ENCODE results near the gene PRUNE1. TPM values are rescaled to one million over a fixed set of nuclear protein-coding genes. Genes with fewer than 3 reads are reported as not detected.

PRUNE1 gene
- total RNA-seq, 2 donors from 2014 or later: 18.1 to 20.1 TPM

DNA sequence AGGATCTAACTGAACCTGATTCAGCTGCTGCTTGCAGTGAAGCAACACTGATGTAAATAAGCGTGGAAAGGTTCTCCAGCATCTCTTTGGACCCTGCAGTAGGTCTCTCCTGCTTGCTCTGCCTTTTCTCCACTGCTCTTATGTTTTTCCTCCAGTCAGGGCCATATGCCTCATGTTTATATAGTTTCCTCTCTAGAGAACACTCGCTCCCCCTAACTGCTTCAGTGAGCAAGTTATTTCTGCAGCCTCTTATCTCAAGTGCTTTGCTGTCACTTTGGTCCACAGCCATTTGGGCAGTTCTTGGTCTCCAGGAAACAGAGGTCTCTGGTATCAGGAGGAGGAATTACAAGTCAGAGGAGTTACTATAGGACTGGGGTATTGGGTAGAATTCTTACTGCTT lies 5.3 kb downstream of the PRUNE1 start:
- H3K36me3 Mint-ChIP-seq (ENCODE audit: insufficient read depth in 2 of 2): peaks cover under 1 to 5% of the 10 kb centered on the region in 2 donors
- no peak for DNase-seq
- no peak for ATAC-seq (replicated peaks in 1 of 2)
- H3K4me3 Mint-ChIP-seq: no peak overlapping the region
- H3K27me3 Mint-ChIP-seq (ENCODE audit: low read depth): no peaks in the 10 kb centered on the region
- no peaks in the 10 kb centered on the region for H3K9me3 Mint-ChIP-seq
- H3K4me1 Mint-ChIP-seq (ENCODE audit: low read depth): peaks cover 35% of the 10 kb centered on the region
- H3K27ac Mint-ChIP-seq: no peak overlapping the region

DNA sequence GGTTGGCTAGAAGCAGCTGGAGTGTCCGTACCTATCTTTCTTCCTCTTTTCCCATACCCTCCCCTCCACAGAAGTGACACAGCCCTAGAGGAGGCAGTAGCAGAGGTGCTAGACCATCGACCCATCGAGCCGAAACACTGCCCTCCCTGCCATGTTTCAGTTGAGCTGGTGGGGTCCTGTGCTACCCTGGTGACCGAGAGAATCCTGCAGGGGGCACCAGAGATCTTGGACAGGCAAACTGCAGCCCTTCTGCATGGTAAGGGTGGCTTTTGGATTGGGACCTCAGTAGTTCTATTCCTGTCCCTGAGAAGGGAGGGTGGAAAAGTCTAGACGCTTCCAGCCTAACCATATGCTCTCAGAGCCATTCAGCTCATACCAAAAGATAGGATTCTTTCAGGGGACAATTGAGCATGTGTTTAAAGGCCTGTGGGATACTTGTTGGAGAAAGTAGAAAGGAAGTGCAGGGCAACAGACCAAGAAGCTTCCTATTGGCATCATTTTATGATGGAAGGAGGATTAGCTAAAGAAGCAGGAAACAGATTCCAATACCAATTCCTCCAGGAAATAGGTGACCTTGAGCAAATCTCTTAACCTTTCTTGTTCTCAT lies 16.4 kb downstream of the PRUNE1 start:
- no peak overlapping the region for H3K27ac Mint-ChIP-seq
- DNase-seq (peak; percentile 86 to 87), ATAC-seq (replicated peaks in 1 of 2) (peak; percentile 96 to 99)
- H3K27me3 Mint-ChIP-seq (ENCODE audit: low read depth): no peaks in the 10 kb centered on the region
- peaks cover 6% of the 10 kb centered on the region for H3K4me1 Mint-ChIP-seq (ENCODE audit: low read depth)
- no peaks in the 10 kb centered on the region for H3K9me3 Mint-ChIP-seq
- H3K36me3 Mint-ChIP-seq (ENCODE audit: insufficient read depth in 2 of 2): peaks cover 2 to 4% of the 10 kb centered on the region in 2 donors
- H3K4me3 Mint-ChIP-seq: peak overlapping the region; percentile 40 to 56

GRCh38 chr1:151026460-151026859 lies 18.2 kb downstream of the PRUNE1 start:
- Mint-ChIP-seq H3K36me3 (ENCODE audit: insufficient read depth in 2 of 2) (peaks cover 2 to 6% of the 10 kb centered on the region in 2 donors), H3K4me3 (no peak overlapping the region), H3K4me1 (ENCODE audit: low read depth) (peaks cover 6% of the 10 kb centered on the region), H3K9me3 (no peaks in the 10 kb centered on the region), H3K27me3 (ENCODE audit: low read depth) (no peaks in the 10 kb centered on the region), H3K27ac (no peak overlapping the region)
- DNase-seq (no peak), ATAC-seq (replicated peaks in 1 of 2) (no peak)

- H3K36me3 Mint-ChIP-seq (ENCODE audit: insufficient read depth in 2 of 2): peaks cover 0 to 10% of the 10 kb centered on the region in 2 donors
Observed at GRCh38 chr1:151032164-151032563, 23.9 kb downstream of the PRUNE1 start.

DNA sequence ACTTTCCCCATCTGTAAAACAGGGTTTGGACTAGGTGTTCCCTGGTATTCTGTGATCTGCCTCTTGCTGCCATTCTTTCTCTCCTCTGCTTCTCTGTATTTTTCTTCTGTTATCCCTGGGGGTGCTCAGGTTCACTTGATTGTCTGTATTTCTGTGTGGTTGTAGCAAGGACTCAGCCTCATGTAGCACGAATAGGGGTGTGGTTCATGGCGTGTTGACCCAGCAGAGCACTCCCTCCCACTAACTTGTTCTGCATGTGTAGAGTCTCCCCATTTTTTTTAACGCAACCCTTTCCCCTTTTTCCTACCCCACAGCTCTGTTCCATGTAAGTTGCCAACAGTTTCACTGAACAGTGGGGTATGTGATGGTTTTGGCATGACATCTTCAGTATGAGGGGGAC lies 26.9 kb downstream of the PRUNE1 start:
- no peak for DNase-seq
- Mint-ChIP-seq H3K9me3 (no peaks in the 10 kb centered on the region), H3K4me1 (ENCODE audit: low read depth) (no peaks in the 10 kb centered on the region), H3K27me3 (ENCODE audit: low read depth) (no peaks in the 10 kb centered on the region), H3K36me3 (ENCODE audit: insufficient read depth in 2 of 2) (peaks cover 0 to 10% of the 10 kb centered on the region in 2 donors), H3K27ac (peak overlapping the region; percentile 34), H3K4me3 (no peak overlapping the region)
- no peak for ATAC-seq (replicated peaks in 1 of 2)

More at GRCh38 chr1:151032164-151032563, 23.9 kb downstream of the PRUNE1 start:
- H3K4me3 Mint-ChIP-seq: no peak overlapping the region
- H3K9me3 Mint-ChIP-seq: no peaks in the 10 kb centered on the region
- H3K27me3 Mint-ChIP-seq (ENCODE audit: low read depth): no peaks in the 10 kb centered on the region
- no peak for DNase-seq
- no peak for ATAC-seq (replicated peaks in 1 of 2)
- H3K4me1 Mint-ChIP-seq (ENCODE audit: low read depth): no peaks in the 10 kb centered on the region
- H3K27ac Mint-ChIP-seq: no peak overlapping the region

GRCh38 chr1:151036356-151036755 lies 28.1 kb downstream of the PRUNE1 start, which contains the start of gene BNIPL:
TSS of gene BNIPL (plus strand) at chr1:151036586. CDS start at chr1:151036726, 140 bp downstream.
- no peak within 1 kb of the TSS for H3K27ac Mint-ChIP-seq
- H3K36me3 Mint-ChIP-seq (ENCODE audit: insufficient read depth in 2 of 2): peaks cover 0 to 8% of the 10 kb centered on the region in 2 donors
- ATAC-seq (replicated peaks in 1 of 2): no peak
- no peaks in the 10 kb centered on the region for H3K9me3 Mint-ChIP-seq
- H3K4me3 Mint-ChIP-seq: no peak within 1 kb of the TSS
- no peaks in the 10 kb centered on the region for H3K4me1 Mint-ChIP-seq (ENCODE audit: low read depth)
- H3K27me3 Mint-ChIP-seq (ENCODE audit: low read depth): no peaks in the 10 kb centered on the region
- no peak for DNase-seq

DNA sequence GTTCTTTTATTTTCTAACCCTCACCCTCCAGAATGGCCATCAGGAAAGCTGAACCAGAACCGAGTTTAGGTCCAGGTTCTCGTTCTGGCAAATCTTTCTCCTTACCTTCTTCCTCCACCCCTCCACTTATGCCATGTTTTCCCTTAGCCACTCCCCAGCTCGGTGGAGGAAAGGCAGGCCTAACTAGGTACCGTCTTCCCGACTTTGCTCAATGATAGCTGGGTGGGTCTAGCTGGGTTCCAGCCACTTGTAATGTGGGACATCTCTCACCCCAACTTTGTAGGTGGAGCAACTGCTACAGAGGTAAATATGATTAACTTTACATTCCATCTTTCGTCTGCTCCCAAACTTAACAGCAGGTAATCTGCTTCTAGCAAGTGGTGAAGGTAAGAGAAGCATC lies 28.8 kb downstream of the PRUNE1 start:
- ATAC-seq (replicated peaks in 1 of 2) (no peak), DNase-seq (no peak)
- H3K9me3 Mint-ChIP-seq: no peaks in the 10 kb centered on the region
- no peaks in the 10 kb centered on the region for H3K4me1 Mint-ChIP-seq (ENCODE audit: low read depth)
- H3K27ac Mint-ChIP-seq: no peak overlapping the region
- H3K36me3 Mint-ChIP-seq (ENCODE audit: insufficient read depth in 2 of 2): peaks cover 0 to 5% of the 10 kb centered on the region in 2 donors
- no peaks in the 10 kb centered on the region for H3K27me3 Mint-ChIP-seq (ENCODE audit: low read depth)
- H3K4me3 Mint-ChIP-seq: no peak overlapping the region

- H3K4me1 Mint-ChIP-seq (ENCODE audit: low read depth): no peaks in the 10 kb centered on the region
- H3K27ac Mint-ChIP-seq: no peak overlapping the region
- DNase-seq (no peak), ATAC-seq (replicated peaks in 1 of 2) (no peak)
- no peaks in the 10 kb centered on the region for H3K9me3 Mint-ChIP-seq
- no peak overlapping the region for H3K4me3 Mint-ChIP-seq
- no peaks in the 10 kb centered on the region for H3K27me3 Mint-ChIP-seq (ENCODE audit: low read depth)
- H3K36me3 Mint-ChIP-seq (ENCODE audit: insufficient read depth in 2 of 2): peaks cover 0 to 1% of the 10 kb centered on the region in 2 donors
Observed at GRCh38 chr1:151039521-151039920, 31.3 kb downstream of the PRUNE1 start.

DNA sequence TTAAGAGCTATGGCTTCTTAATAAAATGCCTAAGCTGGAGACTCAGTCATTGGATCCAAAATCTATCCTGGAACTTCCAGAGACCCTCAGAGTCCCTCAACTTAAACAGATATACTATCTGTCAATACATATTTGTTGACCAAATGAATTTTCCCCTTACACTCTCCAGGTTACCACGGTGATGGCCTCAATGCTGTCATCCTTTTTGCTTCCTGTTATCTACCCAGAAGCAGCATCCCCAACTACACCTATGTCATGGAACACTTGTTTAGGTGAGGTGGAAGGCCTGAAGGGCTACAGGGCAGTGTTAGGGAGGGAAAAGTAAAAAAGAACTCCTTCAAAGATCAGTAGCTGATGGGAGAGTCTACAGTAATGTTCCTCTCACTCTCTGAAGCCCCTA lies 34.9 kb downstream of the PRUNE1 start:
- ATAC-seq (replicated peaks in 1 of 2) (peak in 1 of 2 donors; percentile 28), DNase-seq (no peak)
- peaks cover 13% of the 10 kb centered on the region for H3K4me1 Mint-ChIP-seq (ENCODE audit: low read depth)
- H3K27me3 Mint-ChIP-seq (ENCODE audit: low read depth): no peaks in the 10 kb centered on the region
- H3K9me3 Mint-ChIP-seq: no peaks in the 10 kb centered on the region
- no peaks in the 10 kb centered on the region for H3K36me3 Mint-ChIP-seq (ENCODE audit: insufficient read depth in 2 of 2)
- H3K4me3 Mint-ChIP-seq: no peak overlapping the region
- H3K27ac Mint-ChIP-seq: peak overlapping the region; percentile 44

GRCh38 chr1:151047591-151047924 lies 39.3 kb downstream of the PRUNE1 start, which contains the start of gene C1orf56:
TSS of gene C1orf56 (plus strand) at chr1:151047751. CDS start at chr1:151047848, 97 bp downstream.
- DNase-seq (peak; percentile 69 to 71), ATAC-seq (replicated peaks in 1 of 2) (peak; percentile 70 to 71)
- peak within 1 kb of the TSS; percentile 93 to 98 for H3K4me3 Mint-ChIP-seq
- H3K27ac Mint-ChIP-seq: peak within 1 kb of the TSS; percentile 85
- no peaks in the 10 kb centered on the region for H3K27me3 Mint-ChIP-seq (ENCODE audit: low read depth)
- no peaks in the 10 kb centered on the region for H3K9me3 Mint-ChIP-seq
- H3K36me3 Mint-ChIP-seq (ENCODE audit: insufficient read depth in 2 of 2): peaks cover 3 to 9% of the 10 kb centered on the region in 2 donors
- peaks cover 25% of the 10 kb centered on the region for H3K4me1 Mint-ChIP-seq (ENCODE audit: low read depth)

DNA sequence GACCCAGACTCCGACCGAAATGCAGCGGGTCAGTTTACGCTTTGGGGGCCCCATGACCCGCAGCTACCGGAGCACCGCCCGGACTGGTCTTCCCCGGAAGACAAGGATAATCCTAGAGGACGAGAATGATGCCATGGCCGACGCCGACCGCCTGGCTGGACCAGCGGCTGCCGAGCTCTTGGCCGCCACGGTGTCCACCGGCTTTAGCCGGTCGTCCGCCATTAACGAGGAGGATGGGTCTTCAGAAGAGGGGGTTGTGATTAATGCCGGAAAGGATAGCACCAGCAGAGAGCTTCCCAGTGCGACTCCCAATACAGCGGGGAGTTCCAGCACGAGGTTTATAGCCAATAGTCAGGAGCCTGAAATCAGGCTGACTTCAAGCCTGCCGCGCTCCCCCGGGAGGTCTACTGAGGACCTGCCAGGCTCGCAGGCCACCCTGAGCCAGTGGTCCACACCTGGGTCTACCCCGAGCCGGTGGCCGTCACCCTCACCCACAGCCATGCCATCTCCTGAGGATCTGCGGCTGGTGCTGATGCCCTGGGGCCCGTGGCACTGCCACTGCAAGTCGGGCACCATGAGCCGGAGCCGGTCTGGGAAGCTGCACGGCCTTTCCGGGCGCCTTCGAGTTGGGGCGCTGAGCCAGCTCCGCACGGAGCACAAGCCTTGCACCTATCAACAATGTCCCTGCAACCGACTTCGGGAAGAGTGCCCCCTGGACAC lies 39.8 kb downstream of the PRUNE1 start:
- Mint-ChIP-seq H3K4me3 (peak overlapping the region; percentile 93 to 98), H3K4me1 (ENCODE audit: low read depth) (peaks cover 25% of the 10 kb centered on the region), H3K27me3 (ENCODE audit: low read depth) (no peaks in the 10 kb centered on the region), H3K9me3 (no peaks in the 10 kb centered on the region), H3K27ac (peak overlapping the region; percentile 85), H3K36me3 (ENCODE audit: insufficient read depth in 2 of 2) (peaks cover 3 to 9% of the 10 kb centered on the region in 2 donors)
- DNase-seq (peak; percentile 67 to 70), ATAC-seq (replicated peaks in 1 of 2) (peak; percentile 81 to 83)

- no peaks in the 10 kb centered on the region for H3K9me3 Mint-ChIP-seq
- H3K36me3 Mint-ChIP-seq (ENCODE audit: insufficient read depth in 2 of 2): peaks cover 3 to 9% of the 10 kb centered on the region in 2 donors
- H3K27ac Mint-ChIP-seq: peak overlapping the region; percentile 85
- no peak for DNase-seq
- no peak for ATAC-seq (replicated peaks in 1 of 2)
- peak overlapping the region; percentile 93 to 98 for H3K4me3 Mint-ChIP-seq
- H3K4me1 Mint-ChIP-seq (ENCODE audit: low read depth): peaks cover 25% of the 10 kb centered on the region
- no peaks in the 10 kb centered on the region for H3K27me3 Mint-ChIP-seq (ENCODE audit: low read depth)
Observed at GRCh38 chr1:151048645-151049032, 40.4 kb downstream of the PRUNE1 start.

GRCh38 chr1:151049458-151049857 lies 41.2 kb downstream of the PRUNE1 start:
- H3K36me3 Mint-ChIP-seq (ENCODE audit: insufficient read depth in 2 of 2): peaks cover 5 to 16% of the 10 kb centered on the region in 2 donors
- H3K27ac Mint-ChIP-seq: no peak overlapping the region
- peaks cover 0 to 2% of the 10 kb centered on the region in 2 donors for H3K9me3 Mint-ChIP-seq
- peak overlapping the region; percentile 19 to 93 for H3K4me3 Mint-ChIP-seq
- ATAC-seq (replicated peaks in 1 of 2): no peak
- H3K27me3 Mint-ChIP-seq (ENCODE audit: low read depth): no peaks in the 10 kb centered on the region
- no peak for DNase-seq
- peaks cover 25% of the 10 kb centered on the region for H3K4me1 Mint-ChIP-seq (ENCODE audit: low read depth)

All from activated T-cell treated with anti-CD3 and anti-CD28 coated beads, Interleukin-2, amount 50 U/mL, for 72 hours (primary cell).